Measurements from ENCODE around the gene ADGRL3. TPM values are rescaled to one million over a fixed set of nuclear protein-coding genes. Genes with fewer than 3 reads are reported as not detected.

The ADGRL3 gene
- total RNA-seq, 1 donor from 2014 or later = 44.8 TPM

- Mint-ChIP-seq H3K27ac (ENCODE audit: unreplicated experiment) (no peak overlapping the region), H3K27me3 (ENCODE audit: unreplicated experiment) (no peaks in the 10 kb centered on the region)
Observed at GRCh38 chr4:62053974-62054373, 853.8 kb downstream of the ADGRL3 start.

GRCh38 chr4:62057031-62057430 lies 856.9 kb downstream of the ADGRL3 start:
- no peaks in the 10 kb centered on the region for H3K27me3 Mint-ChIP-seq (ENCODE audit: unreplicated experiment)
- H3K27ac Mint-ChIP-seq (ENCODE audit: unreplicated experiment) = no peak overlapping the region
- no peak overlapping the region for H3K4me3 Mint-ChIP-seq (ENCODE audit: unreplicated experiment)
- TF ChIP-seq CTCF (IDR thresholded peaks at IDR 0.05; ENCODE audit: unreplicated experiment) = no peak
- peaks cover 13% of the 10 kb centered on the region for H3K4me1 Mint-ChIP-seq (ENCODE audit: unreplicated experiment)
- H3K9me3 Mint-ChIP-seq (ENCODE audit: unreplicated experiment) = no peaks in the 10 kb centered on the region
- H3K36me3 Mint-ChIP-seq (ENCODE audit: low read depth, unreplicated experiment) = no peaks in the 10 kb centered on the region
- DNase-seq (ENCODE audit: low spot score) = no peak

More at GRCh38 chr4:62053974-62054373, 853.8 kb downstream of the ADGRL3 start:
- Mint-ChIP-seq H3K9me3 (ENCODE audit: unreplicated experiment) (no peaks in the 10 kb centered on the region), H3K4me1 (ENCODE audit: unreplicated experiment) (peaks cover 6% of the 10 kb centered on the region), H3K4me3 (ENCODE audit: unreplicated experiment) (no peak overlapping the region), H3K36me3 (ENCODE audit: low read depth, unreplicated experiment) (no peaks in the 10 kb centered on the region)
- TF ChIP-seq CTCF (IDR thresholded peaks at IDR 0.05; ENCODE audit: unreplicated experiment) = no peak
- no peak for DNase-seq (ENCODE audit: low spot score)

GRCh38 chr4:62058571-62058970 lies 858.4 kb downstream of the ADGRL3 start:
- TF ChIP-seq CTCF (IDR thresholded peaks at IDR 0.05; ENCODE audit: unreplicated experiment) = no peak
- DNase-seq (ENCODE audit: low spot score) = no peak
- Mint-ChIP-seq H3K36me3 (ENCODE audit: low read depth, unreplicated experiment) (no peaks in the 10 kb centered on the region), H3K27ac (ENCODE audit: unreplicated experiment) (peak overlapping the region; percentile 28), H3K4me1 (ENCODE audit: unreplicated experiment) (peaks cover 13% of the 10 kb centered on the region), H3K27me3 (ENCODE audit: unreplicated experiment) (no peaks in the 10 kb centered on the region), H3K4me3 (ENCODE audit: unreplicated experiment) (no peak overlapping the region), H3K9me3 (ENCODE audit: unreplicated experiment) (no peaks in the 10 kb centered on the region)

- Mint-ChIP-seq H3K4me1 (ENCODE audit: unreplicated experiment) (no peaks in the 10 kb centered on the region), H3K27me3 (ENCODE audit: unreplicated experiment) (no peaks in the 10 kb centered on the region), H3K9me3 (ENCODE audit: unreplicated experiment) (no peaks in the 10 kb centered on the region), H3K4me3 (ENCODE audit: unreplicated experiment) (no peak overlapping the region), H3K36me3 (ENCODE audit: low read depth, unreplicated experiment) (peaks cover 9% of the 10 kb centered on the region), H3K27ac (ENCODE audit: unreplicated experiment) (no peak overlapping the region)
- TF ChIP-seq CTCF (IDR thresholded peaks at IDR 0.05; ENCODE audit: unreplicated experiment) = no peak
- DNase-seq (ENCODE audit: low spot score) = no peak
Observed at GRCh38 chr4:62070291-62070852, 870.2 kb downstream of the ADGRL3 start.

- H3K36me3 Mint-ChIP-seq (ENCODE audit: low read depth, unreplicated experiment) = peaks cover 9% of the 10 kb centered on the region
- no peaks in the 10 kb centered on the region for H3K4me1 Mint-ChIP-seq (ENCODE audit: unreplicated experiment)
- H3K9me3 Mint-ChIP-seq (ENCODE audit: unreplicated experiment) = no peaks in the 10 kb centered on the region
- no peak for TF ChIP-seq CTCF (IDR thresholded peaks at IDR 0.05; ENCODE audit: unreplicated experiment)
- H3K27ac Mint-ChIP-seq (ENCODE audit: unreplicated experiment) = no peak overlapping the region
- H3K27me3 Mint-ChIP-seq (ENCODE audit: unreplicated experiment) = no peaks in the 10 kb centered on the region
- H3K4me3 Mint-ChIP-seq (ENCODE audit: unreplicated experiment) = no peak overlapping the region
- DNase-seq (ENCODE audit: low spot score) = no peak
Observed at GRCh38 chr4:62075089-62075488, 875.0 kb downstream of the ADGRL3 start.

Data from endothelial cell (in vitro differentiated cells).